ENCODE data around the gene N4BP2L1. TPM values are rescaled to one million over a fixed set of nuclear protein-coding genes. Genes with fewer than 3 reads are reported as not detected.

Gene N4BP2L1
- total RNA-seq, 4 donors from 2014 or later: 15.0 to 38.7 (median 23.8) TPM

GRCh38 chr13:32391101-32391619, 36.8 kb downstream of the N4BP2L1 start:
- H3K27ac ChIP-seq: no peak overlapping the region
- TF ChIP-seq CTCF (IDR thresholded peaks at IDR 0.05) (no peak), POLR2A (IDR thresholded peaks at IDR 0.05) (no peak)
- 70 to 87% methylated on average over 4 of the region's 4 CpGs for WGBS, 2 donors
- H3K36me3 ChIP-seq: no peaks in the 10 kb centered on the region
- no peaks in the 10 kb centered on the region for H3K27me3 ChIP-seq
- H3K4me1 ChIP-seq: no peaks in the 10 kb centered on the region
- intact Hi-C loops (cut with DNase I): no loop called here
- H3K4me3 ChIP-seq (replicated peaks in 1 of 3): no peak overlapping the region
- no peaks in the 10 kb centered on the region for H3K9me3 ChIP-seq
- DNase-seq: no peak

- Histone ChIP-seq H3K9me3 (no peaks in the 10 kb centered on the region), H3K4me1 (no peaks in the 10 kb centered on the region), H3K4me3 (replicated peaks in 1 of 3) (no peak overlapping the region), H3K27ac (no peak overlapping the region), H3K36me3 (no peaks in the 10 kb centered on the region), H3K27me3 (no peaks in the 10 kb centered on the region)
- 74 to 79% methylated on average over 1 of the region's 1 CpG for WGBS, 2 donors
- intact Hi-C loops (cut with DNase I): no loop called here
- TF ChIP-seq CTCF (IDR thresholded peaks at IDR 0.05): no peak
- no peak for TF ChIP-seq POLR2A (IDR thresholded peaks at IDR 0.05)
- DNase-seq: no peak
Measured at GRCh38 chr13:32390484-32390883, 37.4 kb downstream of the N4BP2L1 start.

GRCh38 chr13:32390048-32390447, 37.9 kb downstream of the N4BP2L1 start:
- DNase-seq: no peak
- no peaks in the 10 kb centered on the region for H3K4me1 ChIP-seq
- intact Hi-C loops (cut with DNase I): no loop called here
- H3K36me3 ChIP-seq: no peaks in the 10 kb centered on the region
- no peaks in the 10 kb centered on the region for H3K27me3 ChIP-seq
- no peaks in the 10 kb centered on the region for H3K9me3 ChIP-seq
- TF ChIP-seq CTCF (IDR thresholded peaks at IDR 0.05) (no peak), POLR2A (IDR thresholded peaks at IDR 0.05) (no peak)
- H3K4me3 ChIP-seq (replicated peaks in 1 of 3): no peak overlapping the region
- 87 to 95% methylated on average over 4 of the region's 4 CpGs for WGBS, 2 donors
- no peak overlapping the region for H3K27ac ChIP-seq

- no peak overlapping the region for H3K27ac ChIP-seq
- H3K4me1 ChIP-seq: no peaks in the 10 kb centered on the region
- no peaks in the 10 kb centered on the region for H3K9me3 ChIP-seq
- no peaks in the 10 kb centered on the region for H3K27me3 ChIP-seq
- TF ChIP-seq CTCF (IDR thresholded peaks at IDR 0.05) (no peak), POLR2A (IDR thresholded peaks at IDR 0.05) (no peak)
- no peak for DNase-seq
- no peaks in the 10 kb centered on the region for H3K36me3 ChIP-seq
- H3K4me3 ChIP-seq (replicated peaks in 1 of 3): no peak overlapping the region
- intact Hi-C loops (cut with DNase I): loop anchor here (10.0 kb wide), 1 partner anchor 189 kb away; no protein-coding TSS in a partner anchor
Measured at GRCh38 chr13:32385410-32385809, 42.5 kb downstream of the N4BP2L1 start.

GRCh38 chr13:32384702-32385101, 43.2 kb downstream of the N4BP2L1 start:
- no peaks in the 10 kb centered on the region for H3K27me3 ChIP-seq
- H3K36me3 ChIP-seq: no peaks in the 10 kb centered on the region
- TF ChIP-seq CTCF (IDR thresholded peaks at IDR 0.05) (no peak), POLR2A (IDR thresholded peaks at IDR 0.05) (no peak)
- no peak overlapping the region for H3K4me3 ChIP-seq (replicated peaks in 1 of 3)
- DNase-seq: no peak
- no peak overlapping the region for H3K27ac ChIP-seq
- intact Hi-C loops (cut with DNase I): loop anchor here (10.0 kb wide), 1 partner anchor 190 kb away; no protein-coding TSS in a partner anchor
- WGBS, 2 donors: 85 to 88% methylated on average over 2 of the region's 2 CpGs
- H3K4me1 ChIP-seq: no peaks in the 10 kb centered on the region
- no peaks in the 10 kb centered on the region for H3K9me3 ChIP-seq

Measured in thyroid gland (tissue), 4 donors.